ENCODE results near the gene TAGLN. TPM values are rescaled to one million over a fixed set of nuclear protein-coding genes. Genes with fewer than 3 reads are reported as not detected.

The TAGLN gene
- total and polyA plus RNA-seq, 9 of the 15 experiments (the other 6 are each of a cell fraction or from before 2014, with no cell fraction given): 0.21 to 4.9 (median 1.1) TPM

DNA sequence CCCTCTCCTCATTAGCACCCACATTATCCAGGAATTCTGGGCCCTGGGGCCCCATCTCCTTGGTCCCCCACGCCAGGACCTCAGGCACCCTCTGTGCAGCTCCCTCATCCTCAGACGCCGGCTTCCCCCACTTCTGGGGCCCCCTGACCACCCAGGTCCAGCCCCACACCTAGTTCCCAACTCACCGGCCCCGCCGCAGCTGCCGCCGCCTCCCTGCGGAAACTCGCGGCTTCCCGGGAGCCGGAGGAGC lies 32.6 kb downstream of the TAGLN start, which contains the start of gene PCSK7:
Gene PCSK7, minus strand, starts transcription at position 232 of the 250 bp plus-strand sequence. CDS start 2,229 bp downstream, outside the sequence.
- peak within 1 kb of the TSS; percentile 97 for H3K4me2 ChIP-seq (ENCODE audit: insufficient read depth, low read length)
- peaks cover 39% of the 10 kb centered on the region for H3K36me3 ChIP-seq (ENCODE audit: control insufficient read depth, insufficient read depth, low read length)
- no TSS peak for BruUV-seq (replicated peaks)
- H3K9me3 ChIP-seq (replicated peaks; ENCODE audit: control insufficient read depth, insufficient read depth, low read depth, low read length): no peaks in the 10 kb centered on the region
- peak within 1 kb of the TSS; percentile 100 for H2AFZ ChIP-seq (ENCODE audit: low read depth, low read length)
- ATAC-seq (no peak), DNase-seq (ENCODE audit: extremely low read depth in 1 of 4, low spot score in 3 of 4) (peak in 1 of 4 experiments; percentile 25), FAIRE-seq (no peak)
- in situ Hi-C loops (cut with MboI) (loop anchor here (25.0 kb wide), 1 partner anchor 719 kb away; no protein-coding TSS in a partner anchor), intact Hi-C loops (cut with micrococcal nuclease) (loop anchor here (5.0 kb wide), 1 partner anchor 96 kb away; the partner anchor contains the start of gene CEP164)
- H3K27me3 ChIP-seq (ENCODE audit: control insufficient read depth in 2 of 2, insufficient read depth in 2 of 2, low read length in 2 of 2): no peaks in the 10 kb centered on the region
- H3K4me1 ChIP-seq (replicated peaks in 1 of 2; ENCODE audit: control insufficient read depth in 2 of 2, insufficient read depth in 2 of 2, low read length in 2 of 2): peaks cover 11 to 18% of the 10 kb centered on the region in 2 experiments; a peak in 3 of 5 replicates
- under 1% methylated on average over 12 of the region's 13 CpGs for WGBS (ENCODE audit: insufficient coverage, low coverage, missing lambda C conversion rate)
- peak within 1 kb of the TSS; percentile 91 to 96 for H3K9ac ChIP-seq (ENCODE audit: insufficient read depth in 1 of 2, low read depth in 2 of 2, low read length in 2 of 2)
- H3K4me3 ChIP-seq: peak within 1 kb of the TSS; percentile 85
- peaks cover 45% of the 10 kb centered on the region for H3K79me2 ChIP-seq (ENCODE audit: control insufficient read depth, insufficient read depth, low read length)
- ChIA-PET POLR2A (interaction anchor here (0.6 to 3.6 kb wide), 2 partner anchors 11 to 371 kb away, joined by 5 to 20 read pairs; no protein-coding TSS in a partner anchor), CTCF (ENCODE audit: low intra/inter-chr PET ratio) (interaction anchor here (0.7 to 1.1 kb wide), 2 partner anchors 50 to 54 kb away, joined by 3 to 4 read pairs; no protein-coding TSS in a partner anchor)
- H3K9me1 ChIP-seq (ENCODE audit: control insufficient read depth, insufficient read depth, low read length): no peaks in the 10 kb centered on the region
- peak within 1 kb of the TSS; percentile 94 for H3K27ac ChIP-seq (ENCODE audit: extremely low read depth, low read depth, low read length)
- no peaks in the 10 kb centered on the region; the same call in 1 of the 2 replicates for H4K20me1 ChIP-seq (replicated peaks; ENCODE audit: control insufficient read depth, insufficient read depth, low read length)
- TF ChIP-seq, protein P1, sequence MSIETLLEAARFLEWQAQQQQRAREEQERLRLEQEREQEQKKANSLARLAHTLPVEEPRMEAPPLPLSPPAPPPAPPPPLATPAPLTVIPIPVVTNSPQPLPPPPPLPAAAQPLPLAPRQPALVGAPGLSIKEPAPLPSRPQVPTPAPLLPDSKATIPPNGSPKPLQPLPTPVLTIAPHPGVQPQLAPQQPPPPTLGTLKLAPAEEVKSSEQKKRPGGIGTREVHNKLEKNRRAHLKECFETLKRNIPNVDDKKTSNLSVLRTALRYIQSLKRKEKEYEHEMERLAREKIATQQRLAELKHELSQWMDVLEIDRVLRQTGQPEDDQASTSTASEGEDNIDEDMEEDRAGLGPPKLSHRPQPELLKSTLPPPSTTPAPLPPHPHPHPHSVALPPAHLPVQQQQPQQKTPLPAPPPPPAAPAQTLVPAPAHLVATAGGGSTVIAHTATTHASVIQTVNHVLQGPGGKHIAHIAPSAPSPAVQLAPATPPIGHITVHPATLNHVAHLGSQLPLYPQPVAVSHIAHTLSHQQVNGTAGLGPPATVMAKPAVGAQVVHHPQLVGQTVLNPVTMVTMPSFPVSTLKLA (conservative IDR thresholded peaks at IDR 0.05): peak in 1 of 2 experiments; percentile 65; a peak in 1 of 4 replicates
- TF ChIP-seq ZNF354B (CRISPR knock-in tag; IDR thresholded peaks at IDR 0.05) (no peak), HDAC1 (IDR thresholded peaks at IDR 0.05) (peak in 1 of 2 experiments; percentile 75; a peak in 2 of 4 replicates), RBBP5 (IDR thresholded peaks at IDR 0.05; ENCODE audit: borderline replicate concordance, insufficient read depth, low read length, poor library complexity, severe bottlenecking) (peak; percentile 72), ATF1 (CRISPR knock-in tag; IDR thresholded peaks at IDR 0.05) (no peak), ATF1 (tag; IDR thresholded peaks at IDR 0.05) (peak; percentile 61; the same call in 1 of the 2 replicates), TCF3 (CRISPR knock-in tag; IDR thresholded peaks at IDR 0.05) (no peak), PTBP1 (IDR thresholded peaks at IDR 0.05; ENCODE audit: low read depth, low read length) (no peak), AFF4 (CRISPR knock-in tag; IDR thresholded peaks at IDR 0.05) (no peak), SIN3A (IDR thresholded peaks at IDR 0.05; ENCODE audit: borderline replicate concordance in 2 of 2, control insufficient read depth in 1 of 2, low read depth in 2 of 2, low read length in 2 of 2) (peak; percentile 83 to 94; a peak in 3 of 4 replicates), ETS1 (conservative IDR thresholded peaks at IDR 0.05; ENCODE audit: control insufficient read depth, low read depth, low read length) (peak; percentile 59; the same call in 1 of the 2 replicates), EHMT2 (IDR thresholded peaks at IDR 0.05) (no peak), SRF (CRISPR knock-in tag; IDR thresholded peaks at IDR 0.05) (peak in 1 of 2 experiments; percentile 77; a peak in 1 of 4 replicates), SAP30 (IDR thresholded peaks at IDR 0.05; ENCODE audit: borderline replicate concordance, insufficient read depth, low read depth, low read length, poor library complexity, severe bottlenecking) (peak; percentile 91), PHF20 (IDR thresholded peaks at IDR 0.05; ENCODE audit: partially characterized antibody) (peak; percentile 13)

Data from K562 (cell line).